Activated T-helper 1 cell treated with Interleukin-2 at 50 U/mL for 16 hours (primary cell): ENCODE results near the gene VSIR.

Experiments used
- DNase-seq: peaks from one replicate; pipeline ENCODE4 v3.0.0-alpha.2; 2020; ENCODE audit warnings: low read depth

VSIR gene

GRCh38 chr10:71747039-71747531 is 26.2 kb downstream of the VSIR start:
- no peak for DNase-seq

- DNase-seq = no peak
Observed at GRCh38 chr10:71746344-71747037, 26.8 kb downstream of the VSIR start.

- DNase-seq = no peak
Observed at GRCh38 chr10:71745664-71746250, 27.6 kb downstream of the VSIR start.

- DNase-seq = no peak
Observed at GRCh38 chr10:71744897-71745663, 28.2 kb downstream of the VSIR start.

- DNase-seq = no peak
Observed at GRCh38 chr10:71743866-71744265, 29.5 kb downstream of the VSIR start.

GRCh38 chr10:71743089-71743838 is 30.1 kb downstream of the VSIR start:
- no peak for DNase-seq

GRCh38 chr10:71742301-71743088 is 30.8 kb downstream of the VSIR start:
- no peak for DNase-seq

GRCh38 chr10:71741671-71742070 is 31.6 kb downstream of the VSIR start:
- no peak for DNase-seq

GRCh38 chr10:71741029-71741428 is 32.3 kb downstream of the VSIR start:
- DNase-seq = no peak

- DNase-seq = no peak
Observed at GRCh38 chr10:71740069-71740653, 33.2 kb downstream of the VSIR start.

- no peak for DNase-seq
Observed at GRCh38 chr10:71739358-71739900, 33.9 kb downstream of the VSIR start.

- DNase-seq = no peak
Observed at GRCh38 chr10:71737834-71738197, 35.5 kb downstream of the VSIR start.

- DNase-seq = no peak
Observed at GRCh38 chr10:71737001-71737833, 36.1 kb downstream of the VSIR start.

GRCh38 chr10:71736570-71736952 is 36.8 kb downstream of the VSIR start:
- DNase-seq = no peak

- peak; percentile 57 for DNase-seq
Observed at GRCh38 chr10:71735709-71736569, 37.4 kb downstream of the VSIR start.

GRCh38 chr10:71734797-71735196 is 38.5 kb downstream of the VSIR start:
- no peak for DNase-seq

GRCh38 chr10:71731791-71732190 is 41.5 kb downstream of the VSIR start:
- DNase-seq = no peak

- no peak for DNase-seq
Observed at GRCh38 chr10:71729161-71729636, 44.1 kb downstream of the VSIR start.
